Measurements from ENCODE around the gene HOXC10.

HOXC10 gene

GRCh38 chr12:53950789-53951576, 34.0 kb upstream of the HOXC10 start:
- no peak overlapping the region for H3K4me3 ChIP-seq (ENCODE audit: low read depth, low read length)
- TF ChIP-seq CTCF (IDR thresholded peaks at IDR 0.05; ENCODE audit: low read depth, low read length, missing control alignments), result no peak
- no peak for DNase-seq (ENCODE audit: low read depth)

- no peak for DNase-seq (ENCODE audit: low read depth)
- TF ChIP-seq CTCF (IDR thresholded peaks at IDR 0.05; ENCODE audit: low read depth, low read length, missing control alignments), result no peak
Measured at GRCh38 chr12:53951577-53952334, 33.2 kb upstream of the HOXC10 start.

GRCh38 chr12:53952335-53952694, 32.6 kb upstream of the HOXC10 start:
- no peak for DNase-seq (ENCODE audit: low read depth)
- TF ChIP-seq CTCF (IDR thresholded peaks at IDR 0.05; ENCODE audit: low read depth, low read length, missing control alignments), result no peak
- H3K4me3 ChIP-seq (ENCODE audit: low read depth, low read length), result no peak overlapping the region

More at GRCh38 chr12:53951577-53952334, 33.2 kb upstream of the HOXC10 start:
- H3K4me3 ChIP-seq (ENCODE audit: low read depth, low read length), result no peak overlapping the region

- no peak overlapping the region for H3K4me3 ChIP-seq (ENCODE audit: low read depth, low read length)
- no peak for TF ChIP-seq CTCF (IDR thresholded peaks at IDR 0.05; ENCODE audit: low read depth, low read length, missing control alignments)
- no peak for DNase-seq (ENCODE audit: low read depth)
Measured at GRCh38 chr12:53952871-53953734, 31.8 kb upstream of the HOXC10 start.

GRCh38 chr12:53953831-53954693, 30.9 kb upstream of the HOXC10 start:
- no peak for TF ChIP-seq CTCF (IDR thresholded peaks at IDR 0.05; ENCODE audit: low read depth, low read length, missing control alignments)
- DNase-seq (ENCODE audit: low read depth), result no peak
- H3K4me3 ChIP-seq (ENCODE audit: low read depth, low read length), result no peak overlapping the region

- TF ChIP-seq CTCF (IDR thresholded peaks at IDR 0.05; ENCODE audit: low read depth, low read length, missing control alignments), result no peak
- no peak within 1 kb of the TSS for H3K4me3 ChIP-seq (ENCODE audit: low read depth, low read length)
Measured at GRCh38 chr12:53954694-53955035, 30.3 kb upstream of the HOXC10 start, which contains the start of gene HOXC12. Gene HOXC12 (plus strand): TSS chr12:53954903. CDS start chr12:53954930, 27 bp downstream.

More at GRCh38 chr12:53954694-53955035, 30.3 kb upstream of the HOXC10 start, which contains the start of gene HOXC12:
- DNase-seq (ENCODE audit: low read depth), result no peak

Data from GM12864 (cell line).